NCI-H2029 treated with DMSO at 0.1 percent for 48 hours (cell line): ENCODE results near the gene SLC25A53.

Experiments
- DNase-seq: peaks from one replicate; lab custom pipeline; 2025; lab: John Stamatoyannopoulos, UW

The SLC25A53 gene, protein sequence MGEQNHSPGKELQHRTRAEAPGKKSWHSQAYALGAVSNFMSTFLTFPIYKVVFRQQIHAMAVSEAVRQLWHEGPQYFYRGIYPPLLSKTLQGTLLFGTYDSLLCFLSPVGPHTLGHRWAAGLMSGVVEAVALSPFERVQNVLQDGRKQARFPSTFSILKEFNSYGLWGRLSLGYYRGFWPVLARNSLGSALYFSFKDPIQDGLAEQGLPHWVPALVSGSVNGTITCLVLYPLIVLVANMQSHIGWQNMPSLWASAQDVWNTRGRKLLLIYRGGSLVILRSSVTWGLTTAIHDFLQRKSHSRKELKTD

GRCh38 chrX:104156630-104157529, at the start of gene SLC25A53:
TSS of gene SLC25A53 (minus strand) at chrX:104157009. CDS start at chrX:104105257, 51,752 bp downstream.
- peak; percentile 48 for DNase-seq

DNA sequence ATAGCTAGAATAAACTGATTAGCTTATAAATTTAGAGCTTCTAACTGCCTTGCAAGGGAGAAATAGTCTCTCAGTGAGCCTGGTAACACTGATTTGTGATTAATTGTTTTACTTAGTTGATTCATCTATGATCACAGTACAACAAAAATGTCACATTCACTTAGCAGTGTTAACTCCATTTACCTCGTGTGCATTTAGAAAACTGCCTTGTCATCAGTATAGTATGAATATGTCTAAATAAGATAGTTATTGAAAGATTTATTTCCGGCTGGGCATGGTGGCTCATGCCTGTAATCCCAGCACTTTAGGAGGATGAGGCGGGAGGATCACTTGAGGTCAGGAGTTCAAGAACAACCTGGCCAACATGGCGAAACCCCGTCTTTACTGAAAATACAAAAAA, 48.7 kb upstream of the SLC25A53 start:
- DNase-seq = no peak

- no peak for DNase-seq
Measured at GRCh38 chrX:104195489-104196084, 38.8 kb upstream of the SLC25A53 start.

GRCh38 chrX:104195013-104195412, 38.2 kb upstream of the SLC25A53 start:
- DNase-seq = no peak

GRCh38 chrX:104193485-104193884, 36.7 kb upstream of the SLC25A53 start:
- no peak for DNase-seq

DNA sequence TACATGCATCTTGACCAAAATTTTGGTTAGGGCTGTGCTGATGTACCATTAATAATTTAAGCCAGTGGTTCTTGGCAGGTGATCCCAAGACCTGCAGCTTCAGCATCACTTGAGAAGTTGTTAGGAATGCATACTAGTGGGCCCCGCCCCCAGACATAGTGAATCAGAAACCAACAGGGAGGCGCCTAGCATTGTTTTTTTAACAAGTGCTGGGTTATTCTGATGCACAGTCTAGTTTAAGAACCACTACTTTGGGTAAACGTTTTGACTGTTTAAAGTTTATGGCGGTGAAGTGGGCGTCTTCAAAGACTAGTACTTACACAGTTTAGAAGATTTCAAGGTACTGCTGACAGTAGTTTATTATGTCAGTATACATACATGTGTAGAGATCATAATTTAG, 33.0 kb upstream of the SLC25A53 start:
- DNase-seq = no peak

DNA sequence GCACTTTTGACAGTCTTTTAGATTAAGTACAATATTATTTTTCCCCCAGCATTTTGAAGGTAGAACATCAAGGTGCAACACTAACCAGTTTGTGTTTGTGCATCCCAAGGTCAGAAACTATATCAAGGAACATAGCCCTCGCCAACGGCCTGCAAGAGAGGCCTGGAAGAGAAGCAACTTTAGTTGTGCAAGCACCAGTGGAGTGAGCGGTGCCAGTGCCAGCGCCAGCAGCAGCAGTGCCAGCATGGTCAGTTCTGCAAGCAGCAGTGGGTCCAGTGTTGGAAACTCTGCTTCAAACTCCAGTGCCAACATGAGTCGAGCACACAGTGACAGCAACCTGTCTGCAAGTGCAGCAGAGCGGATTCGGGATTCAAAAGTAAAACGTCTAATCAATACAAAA, 31.1 kb upstream of the SLC25A53 start:
- no peak for DNase-seq

DNA sequence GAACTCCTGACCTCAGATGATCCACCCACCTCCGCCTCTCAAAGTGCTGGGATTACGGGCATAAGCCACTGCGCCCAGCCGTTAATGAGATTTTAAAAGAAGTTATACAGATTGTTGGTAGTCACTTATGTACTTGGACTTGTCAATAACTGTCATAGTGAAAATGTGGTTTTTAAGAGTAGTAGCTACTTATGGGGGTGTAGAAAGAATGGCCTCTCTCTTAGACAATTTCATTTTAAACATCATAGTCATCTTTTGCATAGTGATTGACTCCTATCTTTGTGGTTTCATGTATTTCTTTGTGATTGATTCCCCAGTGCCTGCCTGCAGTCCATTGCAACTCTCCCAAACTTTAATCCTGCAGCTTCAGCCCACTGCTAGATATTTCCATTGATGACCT, 26.9 kb upstream of the SLC25A53 start:
- DNase-seq = no peak

DNA sequence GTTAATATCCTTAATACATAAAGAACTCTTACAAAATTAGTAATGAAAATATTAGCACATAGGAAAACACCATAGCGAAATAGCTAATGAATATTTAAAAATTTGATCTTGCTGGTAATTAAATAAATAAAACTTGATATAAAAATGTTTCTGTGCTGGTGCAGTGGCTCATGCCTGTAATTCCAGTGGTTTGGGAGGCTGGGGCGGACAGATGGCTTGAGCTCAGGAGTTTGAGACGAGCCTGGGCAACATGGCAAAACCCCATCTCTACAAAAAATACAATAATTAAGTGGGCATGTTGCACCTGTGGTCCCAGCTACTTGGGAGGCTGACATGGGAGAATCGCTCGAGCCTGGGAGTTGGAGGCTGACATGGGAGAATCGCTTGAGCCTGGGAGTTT, 17.0 kb upstream of the SLC25A53 start:
- DNase-seq = no peak

GRCh38 chrX:104172788-104173187, 16.0 kb upstream of the SLC25A53 start:
- no peak for DNase-seq

GRCh38 chrX:104172121-104172520, 15.3 kb upstream of the SLC25A53 start:
- DNase-seq = no peak

DNA sequence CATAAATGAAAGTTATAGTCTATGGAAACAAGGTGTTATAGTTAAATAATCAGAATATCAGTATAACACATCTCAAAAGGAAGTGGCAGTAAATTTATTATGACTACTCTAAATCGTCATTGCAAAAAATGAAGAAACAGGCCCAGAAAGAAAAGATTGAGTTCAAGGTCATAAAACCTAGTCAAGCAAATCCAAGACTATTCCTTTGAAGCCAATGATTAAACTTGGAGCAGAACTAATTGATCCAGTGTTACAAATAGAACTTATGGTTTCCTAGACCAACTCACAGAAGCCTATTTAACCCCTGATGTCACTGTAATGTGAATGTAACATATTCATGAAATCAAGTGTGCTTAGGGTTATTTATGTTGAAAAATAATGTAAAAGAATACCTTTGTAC, 11.3 kb upstream of the SLC25A53 start:
- no peak for DNase-seq

- DNase-seq = no peak
Measured at GRCh38 chrX:104166735-104167436, 10.1 kb upstream of the SLC25A53 start.

GRCh38 chrX:104165894-104166734, 9.3 kb upstream of the SLC25A53 start, which contains the start of gene FAM199X:
TSS of gene FAM199X (plus strand) at chrX:104166453. CDS start at chrX:104166786, 333 bp downstream.
- peak; percentile 28 for DNase-seq

DNA sequence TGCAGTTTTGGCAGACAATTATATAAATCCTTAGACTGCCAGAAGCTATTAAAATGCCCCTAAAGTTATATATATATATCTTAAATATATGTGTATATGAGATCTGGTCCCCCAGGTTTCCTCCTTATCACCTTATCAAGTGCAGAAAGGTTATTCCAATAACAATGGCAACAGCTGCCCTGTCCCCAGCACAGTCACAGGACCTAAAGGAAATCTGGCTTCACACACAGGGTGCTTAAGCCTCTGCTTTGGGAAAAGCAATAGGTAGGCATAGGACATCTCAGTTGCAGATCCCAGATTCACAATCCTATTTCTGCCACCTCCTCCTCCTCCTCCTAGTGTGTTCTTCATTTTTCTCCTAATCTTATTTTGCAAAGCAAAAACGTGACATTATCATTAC, 5.8 kb downstream of the SLC25A53 start:
- no peak for DNase-seq

DNA sequence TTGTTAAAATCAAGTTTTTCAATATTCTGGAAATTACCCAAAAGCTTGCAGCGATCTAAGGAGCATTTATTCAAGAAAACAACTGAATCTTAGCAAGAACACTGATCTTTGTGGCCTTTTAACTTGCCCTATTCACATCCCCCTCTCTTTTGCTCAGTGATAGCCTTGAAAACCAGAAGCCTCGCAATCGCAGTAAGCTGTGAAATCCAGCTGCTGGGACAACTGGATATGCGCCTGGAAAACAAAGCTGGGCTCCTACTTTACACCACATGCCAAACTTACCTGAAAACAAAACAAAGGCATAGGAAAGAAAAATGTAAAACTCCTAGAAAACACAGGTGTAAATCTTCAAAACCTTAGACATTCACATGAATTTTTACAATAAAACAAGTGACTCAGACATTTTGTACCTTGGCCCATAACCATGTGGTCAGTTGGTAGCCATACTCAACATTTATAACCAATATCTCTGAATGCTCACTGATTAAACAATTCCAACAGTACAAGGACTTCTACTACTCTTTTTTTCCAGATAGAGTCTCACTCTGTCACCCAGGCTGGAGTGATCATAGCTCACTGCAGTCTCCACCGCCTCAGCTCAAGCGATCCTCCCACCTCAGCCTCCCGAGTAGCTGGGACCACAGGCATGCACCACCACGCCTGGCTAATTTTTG, 15.6 kb downstream of the SLC25A53 start:
- no peak for DNase-seq

DNA sequence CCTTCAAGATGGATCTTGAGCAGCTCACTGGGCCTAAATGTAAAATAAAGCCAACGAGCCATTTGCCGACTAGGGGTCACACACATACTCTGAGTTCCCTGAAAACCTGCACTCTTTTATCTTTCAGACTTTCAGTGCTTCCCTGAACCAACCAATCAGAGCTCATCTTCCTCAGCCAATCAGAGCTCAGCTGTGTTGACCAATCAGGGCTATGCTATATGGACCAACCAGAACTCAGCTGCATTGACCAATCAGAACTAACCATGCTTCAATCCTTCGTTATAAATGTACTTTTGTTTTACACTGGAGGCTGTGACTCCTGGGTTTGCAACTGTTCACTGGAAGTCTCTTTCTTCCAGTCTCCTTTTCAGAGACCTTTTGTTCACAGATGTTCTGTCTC, 19.3 kb downstream of the SLC25A53 start:
- DNase-seq = no peak

DNA sequence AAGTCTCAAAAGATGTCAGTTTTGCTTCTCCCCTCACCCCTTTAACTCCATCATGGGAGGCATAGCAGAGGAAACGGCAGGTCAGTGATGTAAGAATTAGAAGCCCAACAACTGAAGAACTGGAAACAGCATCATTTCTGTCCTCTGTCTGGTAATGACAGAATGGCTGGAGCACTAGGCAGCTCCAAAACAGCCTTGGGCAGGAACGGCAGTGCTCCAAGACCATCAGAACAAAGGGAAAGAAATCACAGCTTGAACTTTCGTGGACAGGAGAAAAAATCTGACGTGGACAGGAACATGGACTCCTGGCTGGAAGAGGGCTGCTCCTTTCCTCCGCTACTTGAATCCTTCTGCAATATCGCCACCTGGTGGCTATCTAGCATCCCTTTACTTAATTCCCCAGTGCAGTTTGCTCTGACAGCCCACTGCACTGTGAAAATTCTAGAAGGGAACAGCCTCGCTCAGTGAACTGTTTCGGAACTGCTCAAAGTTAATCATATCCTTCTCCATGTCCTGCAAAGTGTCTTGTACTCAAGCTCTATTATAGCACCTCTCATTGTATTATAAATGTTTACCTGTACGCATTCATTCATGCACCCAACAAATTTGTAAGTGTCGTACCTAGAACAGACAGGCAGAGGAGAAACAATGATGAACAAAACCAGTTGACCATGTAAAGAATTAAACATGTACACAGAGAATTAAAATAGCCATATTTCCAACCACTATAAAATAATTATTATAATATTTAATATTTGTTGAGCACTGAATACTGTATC, 20.4 kb downstream of the SLC25A53 start:
- DNase-seq = peak; percentile 49

- no peak for DNase-seq
Measured at GRCh38 chrX:104135677-104136076, 21.1 kb downstream of the SLC25A53 start.
